GM18909 (cell line): Measurements from ENCODE around the gene RAB6D.
"Not testable (repeated sequence)": the region's sequence is repeated elsewhere in the genome, so short reads cannot be mapped to it uniquely, and the experiment has no call there.

Experiments used
- ATAC-seq: cut with Tn5 transposase; IDR thresholded peaks from one replicate; pipeline ENCODE4 v1.9.1; 2021; ENCODE audit warnings: mild to moderate bottlenecking; ENCODE audit not compliant: unreplicated experiment, poor library complexity

Gene RAB6D

DNA sequence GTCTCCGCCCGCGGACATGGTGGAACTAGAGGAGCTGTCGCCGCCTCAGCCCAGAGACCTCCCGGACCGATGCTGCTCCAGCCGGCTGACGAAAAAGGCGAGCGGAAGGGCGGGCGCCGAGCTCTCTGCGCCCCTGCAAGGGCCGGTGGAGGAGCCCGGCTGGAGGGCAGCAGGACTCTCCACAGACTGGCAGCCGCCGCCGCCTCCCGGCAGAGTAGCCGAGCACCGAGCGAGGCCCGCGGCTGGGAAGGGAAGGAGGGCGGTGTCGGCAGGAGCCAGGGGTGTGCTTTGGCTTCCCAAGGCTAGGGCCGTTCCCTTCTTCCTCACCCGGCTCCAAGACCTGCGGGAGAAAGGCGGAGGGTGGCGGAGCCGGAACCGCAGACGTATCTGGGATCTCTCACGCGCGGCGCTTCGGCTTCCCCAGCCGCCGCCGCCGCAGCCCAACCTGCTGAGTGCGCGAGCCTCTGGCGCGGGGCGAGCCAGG lies at the start of gene RAB6D:
RAB6D (minus strand) TSS at position 466 of the 484 bp plus-strand sequence; CDS start at position 18, 448 bp downstream.
- ATAC-seq: peak; percentile 44

- peak; percentile 74 for ATAC-seq
Measured at GRCh38 chr2:131413148-131413747, 49.3 kb upstream of the RAB6D start.

DNA sequence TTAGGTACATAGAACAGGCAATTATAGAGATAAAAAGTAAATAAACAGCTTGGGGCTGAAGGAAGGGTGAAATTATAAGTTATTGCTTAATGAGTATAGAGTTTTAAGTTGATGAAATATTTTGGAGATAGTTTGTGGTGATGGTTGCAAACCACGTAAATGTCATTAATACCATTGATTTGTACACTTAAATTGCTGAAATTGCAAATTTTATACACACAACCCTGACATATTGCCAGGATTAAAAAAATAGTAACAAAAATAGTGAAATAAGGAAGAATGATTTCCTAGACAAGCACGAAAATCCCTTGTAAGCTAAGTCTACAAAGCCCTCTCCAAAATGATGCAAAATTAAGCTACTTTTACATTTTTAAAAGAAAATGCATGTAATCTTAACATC lies 46.2 kb upstream of the RAB6D start:
- ATAC-seq: no peak

DNA sequence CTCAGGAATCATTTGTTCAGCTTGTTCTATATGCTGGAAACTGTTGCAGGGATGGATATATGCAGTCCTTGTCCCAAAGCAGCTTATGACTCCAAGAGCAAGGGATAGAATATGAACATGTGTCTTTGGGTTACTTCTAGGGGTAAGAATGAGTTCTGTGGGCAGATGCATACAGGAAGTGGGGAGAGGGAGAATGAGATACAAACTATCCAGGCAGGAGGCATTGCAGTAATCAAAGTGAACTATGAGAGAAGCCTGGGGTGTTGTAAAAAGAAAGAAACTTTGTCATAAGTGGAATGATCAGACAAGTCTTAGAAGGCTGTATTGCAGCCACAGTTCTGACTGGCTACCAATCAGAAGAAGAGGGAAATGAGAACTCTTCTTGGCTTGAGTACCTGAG lies 44.8 kb upstream of the RAB6D start:
- no peak for ATAC-seq

DNA sequence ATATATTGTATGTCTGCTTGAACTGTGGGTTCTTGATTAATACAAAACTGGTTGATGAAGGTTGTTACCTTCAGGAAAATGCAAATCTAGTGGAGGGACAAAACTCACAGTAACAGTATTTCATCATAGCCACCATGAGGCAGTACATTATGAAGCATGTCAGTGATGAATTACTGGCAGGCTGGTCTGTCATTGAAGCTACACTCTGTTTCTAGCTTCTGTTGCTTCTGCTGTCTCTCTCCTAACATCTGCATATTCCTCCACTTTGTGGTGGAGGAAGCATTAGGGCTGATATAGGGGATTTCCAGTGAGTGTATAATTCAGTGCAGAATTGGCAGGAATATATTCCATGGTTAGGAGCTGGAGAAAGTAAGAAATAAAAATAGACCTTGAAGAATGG lies 44.2 kb upstream of the RAB6D start:
- no peak for ATAC-seq

GRCh38 chr2:131404753-131405152 lies 40.8 kb upstream of the RAB6D start:
- no peak for ATAC-seq

GRCh38 chr2:131402320-131403039 lies 38.5 kb upstream of the RAB6D start:
- ATAC-seq: no peak

DNA sequence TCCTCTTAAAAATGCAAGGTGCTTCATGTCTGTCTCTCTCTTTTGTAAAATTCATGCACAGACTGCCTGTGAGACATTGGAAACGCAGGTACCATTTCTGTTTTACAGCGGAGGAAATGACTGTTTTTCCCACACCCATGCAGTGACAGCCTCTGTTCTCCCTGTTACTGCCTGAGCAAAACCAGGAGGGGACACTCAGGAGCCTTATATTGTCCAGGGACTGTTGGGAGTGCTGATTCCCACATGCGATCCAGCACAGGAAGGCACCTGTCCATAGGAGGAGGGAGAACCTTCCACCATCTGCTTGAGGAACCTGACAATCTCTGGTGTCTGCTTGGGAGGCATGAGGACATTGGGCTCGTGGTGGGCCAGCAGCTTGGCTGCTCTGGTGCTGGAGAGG lies 36.9 kb upstream of the RAB6D start:
- ATAC-seq: no peak

DNA sequence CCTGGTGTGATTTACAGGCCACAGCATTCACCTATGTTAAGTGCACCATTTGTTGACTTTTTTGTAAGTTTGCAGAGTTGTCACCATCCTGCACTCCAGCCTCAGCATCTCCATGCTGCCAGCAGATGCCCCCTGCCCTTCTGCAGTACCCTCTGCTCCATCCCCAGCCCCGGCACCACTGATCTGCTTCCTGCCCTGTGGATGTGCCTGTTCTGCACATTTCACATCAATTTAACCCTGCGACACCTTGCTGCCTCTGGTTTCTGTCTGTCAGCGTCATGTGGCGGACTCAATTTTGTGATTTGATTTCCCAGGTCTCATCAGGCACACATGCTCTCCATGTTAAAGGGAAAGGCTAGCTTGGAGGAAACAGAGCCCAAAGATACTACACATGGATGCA lies 36.5 kb upstream of the RAB6D start:
- not testable (repeated sequence) for ATAC-seq

- ATAC-seq: not testable (repeated sequence)
Measured at GRCh38 chr2:131396209-131396608, 32.2 kb upstream of the RAB6D start.

GRCh38 chr2:131395024-131395645 lies 31.2 kb upstream of the RAB6D start:
- not testable (repeated sequence) for ATAC-seq

DNA sequence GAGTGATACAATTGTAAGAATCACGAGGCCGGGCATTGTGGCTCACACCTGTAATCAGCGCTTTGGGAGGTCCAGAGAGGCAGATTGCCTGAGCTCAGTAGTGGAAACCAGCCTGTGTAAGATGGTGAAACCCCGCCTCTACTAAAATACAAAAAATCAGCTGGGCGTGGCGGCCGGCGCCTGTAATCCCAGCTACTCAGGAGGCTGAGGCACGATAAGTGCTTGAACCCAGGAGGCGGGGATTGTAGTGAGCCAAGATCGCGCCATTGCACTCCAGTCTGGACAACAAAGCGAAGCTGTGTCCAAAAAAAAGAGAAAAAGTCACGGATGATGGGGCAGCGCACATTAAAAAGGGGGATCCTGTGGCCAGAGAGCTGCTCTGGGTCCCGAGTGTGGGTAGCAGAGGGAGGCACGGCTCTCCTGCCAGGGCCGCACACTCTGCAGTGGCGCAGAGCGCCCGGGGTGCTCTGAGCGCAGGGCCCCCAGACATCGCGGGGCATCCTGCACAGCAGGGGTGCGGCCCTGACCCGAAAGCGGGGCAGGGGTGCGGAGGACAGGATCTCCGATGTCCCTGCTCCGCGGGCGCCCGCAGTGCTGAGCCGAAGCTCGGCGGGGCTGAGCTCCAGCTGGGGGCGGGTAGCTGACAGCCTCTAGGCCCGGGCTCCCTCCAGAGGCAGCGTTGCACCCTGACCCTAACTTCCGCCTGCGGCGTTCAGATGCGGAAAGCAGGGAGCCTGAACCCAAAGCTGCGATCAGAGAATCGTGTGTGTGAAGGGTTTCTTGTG lies 30.4 kb upstream of the RAB6D start:
- ATAC-seq: no peak

GRCh38 chr2:131391953-131392352 lies 28.0 kb upstream of the RAB6D start:
- not testable (repeated sequence) for ATAC-seq

- ATAC-seq: not testable (repeated sequence)
Measured at GRCh38 chr2:131391471-131391870, 27.5 kb upstream of the RAB6D start.

DNA sequence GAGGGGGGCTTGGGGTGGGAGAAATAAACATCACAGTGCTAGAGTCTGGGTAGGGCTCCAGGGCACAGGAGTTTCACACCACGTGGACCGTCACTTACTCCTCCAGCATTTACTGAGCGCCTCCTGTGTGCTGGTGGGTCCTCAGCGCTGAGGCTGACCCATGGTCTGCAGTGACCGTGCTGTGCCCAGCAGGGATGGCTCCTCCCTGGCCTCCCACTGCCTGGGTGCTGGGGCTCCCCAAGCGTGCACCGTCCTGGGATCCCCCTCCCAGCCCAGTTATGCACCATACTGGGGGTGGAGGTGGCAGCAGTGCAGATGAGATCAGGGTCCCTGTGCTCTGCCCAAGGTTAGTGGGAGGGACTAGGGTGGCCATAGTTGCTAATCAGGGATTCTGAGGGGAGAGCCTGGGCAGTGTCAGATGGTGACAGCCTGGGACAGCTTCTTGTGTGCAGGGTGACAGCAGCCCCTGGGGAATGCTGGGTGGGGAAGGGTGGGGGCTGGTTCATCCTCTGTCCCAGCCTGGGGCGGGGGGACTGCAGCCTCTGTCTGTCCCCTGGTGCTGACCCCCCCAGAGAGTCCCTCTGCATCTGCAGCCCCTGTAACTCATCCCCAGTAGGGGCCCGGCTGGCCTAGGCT lies 26.6 kb upstream of the RAB6D start:
- not testable (repeated sequence) for ATAC-seq

- no peak for ATAC-seq
Measured at GRCh38 chr2:131389657-131390056, 25.7 kb upstream of the RAB6D start.

DNA sequence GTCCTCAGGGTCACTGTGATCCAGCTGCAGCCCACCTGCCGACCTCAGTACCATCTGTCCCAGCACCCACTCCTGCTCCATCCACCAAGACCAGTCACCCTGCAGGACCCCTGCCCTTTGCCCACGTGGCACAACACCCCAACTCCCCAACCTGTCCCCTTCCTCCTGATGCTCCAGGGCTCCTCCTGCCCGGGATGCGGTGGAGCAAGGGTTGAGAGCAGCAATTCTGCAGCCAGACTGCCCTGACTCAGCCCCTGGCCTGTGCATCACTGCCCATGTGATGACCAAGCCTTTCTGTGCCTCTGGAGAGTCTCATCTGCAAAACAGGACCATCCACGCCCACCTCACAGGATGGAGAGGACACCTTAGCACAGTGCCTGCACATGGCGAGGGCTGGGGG lies 24.9 kb upstream of the RAB6D start:
- ATAC-seq: not testable (repeated sequence)

GRCh38 chr2:131373111-131373510 lies 9.1 kb upstream of the RAB6D start:
- ATAC-seq: not testable (repeated sequence)

DNA sequence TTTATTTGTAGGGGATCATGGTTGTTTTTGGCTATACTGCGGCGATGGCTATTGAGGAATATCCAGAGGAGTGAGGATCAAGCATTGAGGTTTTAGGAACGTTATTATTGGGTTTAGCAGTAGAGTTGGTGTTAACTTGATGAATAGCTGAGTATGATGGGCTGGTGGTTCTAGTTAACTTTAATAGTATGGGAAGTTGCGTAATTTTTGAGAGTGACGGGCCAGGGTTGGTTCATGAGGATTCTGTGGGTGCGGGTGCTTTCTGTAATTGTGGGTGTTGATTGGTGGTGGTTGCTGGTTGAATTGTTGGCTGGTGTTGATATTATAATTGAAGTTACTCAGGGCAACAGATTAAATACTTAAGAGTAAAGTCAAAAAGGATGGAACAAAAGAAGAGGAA lies 6.0 kb upstream of the RAB6D start:
- no peak for ATAC-seq

- ATAC-seq: not testable (repeated sequence)
Measured at GRCh38 chr2:131368493-131369066, 4.6 kb upstream of the RAB6D start.
